CD14-positive monocyte (primary cell): ENCODE results near the gene OR8U1. TPM values are rescaled to one million over a fixed set of nuclear protein-coding genes. Genes with fewer than 3 reads are reported as not detected.

Source experiments
- DNase-seq, 3 donors: peaks; one replicate each; pipeline ENCODE4 v3.0.0-alpha.2; 2011 to 2022
- H2AFZ ChIP-seq: 2 replicates; pipeline ENCODE4 v1.6.0; 2012; ENCODE audit warnings: mild to moderate bottlenecking, low read depth, low read length, inconsistent platforms; ENCODE audit not compliant: insufficient read depth, poor library complexity, severe bottlenecking
- H3K27ac ChIP-seq, 2 donors: 1 replicate in 1 of 2; 2 replicates in 1 of 2; pipeline ENCODE4 v1.5.1; 2012 to 2013; ENCODE audit warnings: low read length in 2 of 2, control low read depth in 1 of 2, inconsistent platforms in 1 of 2, low read depth in 1 of 2, mild to moderate bottlenecking in 1 of 2
- H3K27me3 ChIP-seq, 2 donors: one replicate each; pipeline versions ENCODE4 v1.6.0 to v1.6.1; 2011 to 2013; ENCODE audit warnings: low read length in 2 of 2; ENCODE audit not compliant: control insufficient read depth in 2 of 2, insufficient read depth in 2 of 2
- H3K36me3 ChIP-seq, 2 donors: replicated peaks in 1 of 2; 1 replicate in 1 of 2; 2 replicates in 1 of 2; pipeline versions ENCODE4 v1.5.1 to v1.6.1; 2012 to 2013; ENCODE audit warnings: low read length in 2 of 2, control low read depth in 1 of 2, inconsistent platforms in 1 of 2, mild to moderate bottlenecking in 1 of 2; ENCODE audit not compliant: insufficient read depth in 2 of 2, control insufficient read depth in 1 of 2
- H3K4me1 ChIP-seq, 2 donors: 1 replicate in 1 of 2; 2 replicates in 1 of 2; pipeline versions ENCODE4 v1.5.1 to v1.6.1; 2012 to 2013; ENCODE audit warnings: low read length in 2 of 2, control low read depth in 1 of 2, inconsistent platforms in 1 of 2, mild to moderate bottlenecking in 1 of 2, moderate library complexity in 1 of 2; ENCODE audit not compliant: insufficient read depth in 2 of 2, control insufficient read depth in 1 of 2
- H3K4me2 ChIP-seq: replicated peaks from 2 replicates; pipeline ENCODE3; 2012; ENCODE audit warnings: low read length, moderate library complexity, mild to moderate bottlenecking; ENCODE audit not compliant: poor library complexity, severe bottlenecking; ENCODE audit errors: extremely low read depth
- H3K4me3 ChIP-seq, 3 experiments: fragments of 200-600 bp in 1 of 3; sonication (generic) in 1 of 3; replicated peaks in 1 of 3; 1 replicate in 2 of 3; 2 replicates in 1 of 3; pipeline ENCODE4 v1.5.1; 2011 to 2013; ENCODE audit warnings: low read length in 3 of 3, mild to moderate bottlenecking in 3 of 3, control low read depth in 2 of 3, low read depth in 2 of 3, inconsistent platforms in 1 of 3, moderate library complexity in 1 of 3
- H3K79me2 ChIP-seq: 2 replicates; pipeline ENCODE4 v1.6.0; 2012; ENCODE audit warnings: mild to moderate bottlenecking, control low read depth, inconsistent platforms, low read length, moderate library complexity; ENCODE audit not compliant: insufficient read depth
- H3K9ac ChIP-seq: 2 replicates; pipeline ENCODE4 v1.6.0; 2017; ENCODE audit warnings: low read length, mild to moderate bottlenecking; ENCODE audit not compliant: insufficient read depth, poor library complexity, severe bottlenecking
- H3K9me3 ChIP-seq, 2 donors: replicated peaks in 1 of 2; 1 replicate in 1 of 2; 2 replicates in 1 of 2; pipeline versions ENCODE4 v1.5.1 to v1.6.1; 2012 to 2013; ENCODE audit warnings: low read length in 2 of 2, control low read depth in 1 of 2; ENCODE audit not compliant: control insufficient read depth in 1 of 2, insufficient read depth in 1 of 2
- H4K20me1 ChIP-seq: 2 replicates; pipeline ENCODE4 v1.6.0; 2012; ENCODE audit warnings: mild to moderate bottlenecking, low read length, control low read depth, moderate library complexity; ENCODE audit not compliant: insufficient read depth
- H3K27ac Mint-ChIP-seq, 7 donors: one replicate each; pipeline ENCODE4 v1.8.0; 2020; ENCODE audit warnings: mild to moderate bottlenecking in 7 of 7, mixed read lengths in 7 of 7, moderate library complexity in 6 of 7, inconsistent platforms in 2 of 7
- H3K27me3 Mint-ChIP-seq, 3 donors: one replicate each; pipeline ENCODE4 v1.8.0; 2021 to 2022; ENCODE audit warnings: low read depth in 3 of 3, mild to moderate bottlenecking in 3 of 3, mixed read lengths in 3 of 3, moderate library complexity in 3 of 3, inconsistent platforms in 1 of 3
- H3K36me3 Mint-ChIP-seq, 2 donors: one replicate each; pipeline ENCODE4 v1.8.0; 2020; ENCODE audit warnings: mixed read lengths in 2 of 2, inconsistent platforms in 1 of 2, mild to moderate bottlenecking in 1 of 2
- H3K4me1 Mint-ChIP-seq: one replicate; pipeline ENCODE4 v1.8.0; 2020; ENCODE audit warnings: mild to moderate bottlenecking, mixed read lengths
- H3K4me3 Mint-ChIP-seq, 2 donors: one replicate each; pipeline ENCODE4 v1.8.0; 2020; ENCODE audit warnings: mild to moderate bottlenecking in 2 of 2, mixed read lengths in 2 of 2, moderate library complexity in 1 of 2
- H3K9me3 Mint-ChIP-seq, 7 donors: one replicate each; pipeline ENCODE4 v1.8.0; 2020 to 2022; ENCODE audit warnings: mixed read lengths in 7 of 7, mild to moderate bottlenecking in 6 of 7, moderate library complexity in 6 of 7, inconsistent platforms in 2 of 7
- WGBS: methylation state at CpG from one replicate; pipeline ENCODE4 v1.1.5; 2013; ENCODE audit warnings: missing lambda C conversion rate; ENCODE audit not compliant: insufficient coverage; 5-methylcytosine and 5-hydroxymethylcytosine counted together
- intact Hi-C, 2 donors: fragments of 100-400 bp; cut with micrococcal nuclease; formaldehyde crosslinking; loops; one replicate each; pipeline versions ENCODE4 v1.15.0 to v1.15.1; 2023
- polyA plus RNA-seq, 3 donors: library from polyadenylated mRNA; depleted of rRNA in 1 of 3; unstranded in 2 of 3; stranded (reverse) in 1 of 3; fragments of 300-500 nt in 2 of 3; fragments of >200 nt in 1 of 3; fragmentation: Illumina TruSeq in 2 of 3; gene quantifications; 1 replicate in 2 of 3; 2 replicates in 1 of 3; pipeline ENCODE4 v1.2.3, GENCODE V29; 2012 to 2021
- TF ChIP-seq, protein P1 (sequence below): fragments of 200-600 bp; IDR thresholded peaks from one replicate; pipeline ENCODE4 v1.8.0; 2022; ENCODE audit warnings: antibody characterized with exemption, mild to moderate bottlenecking

Gene OR8U1
- polyA plus RNA-seq, 3 donors: not detected

DNA sequence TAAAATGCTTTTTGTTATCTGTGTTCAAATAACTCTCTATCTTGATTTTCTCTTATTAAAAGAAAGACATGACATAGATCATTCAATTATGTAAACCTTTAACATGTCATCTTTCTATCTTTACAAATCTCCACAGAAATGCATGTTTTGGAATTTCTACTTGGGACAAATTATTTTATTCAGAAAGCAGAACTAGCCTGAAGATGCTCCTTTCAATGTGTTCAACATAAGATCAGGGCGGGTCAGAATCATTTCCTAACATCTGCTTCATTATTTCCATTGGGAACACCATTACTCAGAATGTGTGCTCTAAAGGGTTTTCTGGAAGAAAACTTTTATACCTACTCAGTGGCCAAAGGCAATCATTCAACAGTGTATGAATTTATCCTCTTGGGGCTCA lies 37.0 kb downstream of the OR8U1 start, which contains the start of gene OR5AL1:
TSS of gene OR5AL1 (plus strand) at position 301 of the 400 bp plus-strand sequence.
- Mint-ChIP-seq H3K9me3 (peaks cover 0 to 13% (median 1%) of the 10 kb centered on the region in 7 donors), H3K4me3 (no peak within 1 kb of the TSS)

More for the DNA sequence above, 37.0 kb downstream of the OR8U1 start, which contains the start of gene OR5AL1:
- no CpG with 5 or more reads among the region's 1 CpG for WGBS
- Histone ChIP-seq H2AFZ (no peak within 1 kb of the TSS), H4K20me1 (no peaks in the 10 kb centered on the region), H3K27me3 (no peaks in the 10 kb centered on the region), H3K79me2 (no peaks in the 10 kb centered on the region), H3K27ac (no peak within 1 kb of the TSS), H3K4me3 (no peak within 1 kb of the TSS), H3K4me2 (no peak within 1 kb of the TSS), H3K4me1 (no peaks in the 10 kb centered on the region), H3K9ac (no peak within 1 kb of the TSS), H3K9me3 (peaks cover 10 to 18% of the 10 kb centered on the region in 2 donors), H3K36me3 (no peaks in the 10 kb centered on the region)
- no peaks in the 10 kb centered on the region for H3K36me3 Mint-ChIP-seq
- intact Hi-C loops: no loop called here
- no peak within 1 kb of the TSS for H3K27ac Mint-ChIP-seq
- DNase-seq: no peak
- H3K4me1 Mint-ChIP-seq: no peaks in the 10 kb centered on the region
- peaks cover 0 to 1% (median 0%) of the 10 kb centered on the region in 3 donors for H3K27me3 Mint-ChIP-seq
- TF ChIP-seq, protein P1, sequence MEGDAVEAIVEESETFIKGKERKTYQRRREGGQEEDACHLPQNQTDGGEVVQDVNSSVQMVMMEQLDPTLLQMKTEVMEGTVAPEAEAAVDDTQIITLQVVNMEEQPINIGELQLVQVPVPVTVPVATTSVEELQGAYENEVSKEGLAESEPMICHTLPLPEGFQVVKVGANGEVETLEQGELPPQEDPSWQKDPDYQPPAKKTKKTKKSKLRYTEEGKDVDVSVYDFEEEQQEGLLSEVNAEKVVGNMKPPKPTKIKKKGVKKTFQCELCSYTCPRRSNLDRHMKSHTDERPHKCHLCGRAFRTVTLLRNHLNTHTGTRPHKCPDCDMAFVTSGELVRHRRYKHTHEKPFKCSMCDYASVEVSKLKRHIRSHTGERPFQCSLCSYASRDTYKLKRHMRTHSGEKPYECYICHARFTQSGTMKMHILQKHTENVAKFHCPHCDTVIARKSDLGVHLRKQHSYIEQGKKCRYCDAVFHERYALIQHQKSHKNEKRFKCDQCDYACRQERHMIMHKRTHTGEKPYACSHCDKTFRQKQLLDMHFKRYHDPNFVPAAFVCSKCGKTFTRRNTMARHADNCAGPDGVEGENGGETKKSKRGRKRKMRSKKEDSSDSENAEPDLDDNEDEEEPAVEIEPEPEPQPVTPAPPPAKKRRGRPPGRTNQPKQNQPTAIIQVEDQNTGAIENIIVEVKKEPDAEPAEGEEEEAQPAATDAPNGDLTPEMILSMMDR: no peak

Other genes with a start within 250 kb of the OR8U1 start
- gene OR8J3, start 235.4 kb upstream of the OR8U1 start, polyA plus RNA-seq: not detected
- gene OR8K5, start 215.3 kb upstream of the OR8U1 start, polyA plus RNA-seq: not detected
- gene OR5J2, start 199.0 kb upstream of the OR8U1 start, polyA plus RNA-seq: not detected
- gene OR5T2, start 141.4 kb upstream of the OR8U1 start, polyA plus RNA-seq: not detected
- not detected for gene OR5T3, start 123.4 kb upstream of the OR8U1 start, polyA plus RNA-seq
- not detected for gene OR5T1, start 101.5 kb upstream of the OR8U1 start, polyA plus RNA-seq
- gene OR8H1, start 83.4 kb upstream of the OR8U1 start, polyA plus RNA-seq: not detected
- gene OR8K3, start 60.5 kb upstream of the OR8U1 start, polyA plus RNA-seq: not detected
- not detected for gene OR8K1, start 29.6 kb upstream of the OR8U1 start, polyA plus RNA-seq
- gene OR8J1, start 21.3 kb upstream of the OR8U1 start, polyA plus RNA-seq: not detected
- not detected for gene OR5AL1, start 37.1 kb downstream of the OR8U1 start, polyA plus RNA-seq
- not detected for gene OR5M3, start 97.7 kb downstream of the OR8U1 start, polyA plus RNA-seq
- gene OR5M8, start 115.7 kb downstream of the OR8U1 start, polyA plus RNA-seq: not detected
- gene OR5M11, start 167.6 kb downstream of the OR8U1 start, polyA plus RNA-seq: not detected
- gene OR5M10, start 202.1 kb downstream of the OR8U1 start, polyA plus RNA-seq: not detected
- not detected for gene OR5M1, start 239.2 kb downstream of the OR8U1 start, polyA plus RNA-seq